Anterior cingulate cortex (tissue), 58 donors: ENCODE measurements around the gene CHST5.

Source experiments
- DNase-seq, 58 donors: peaks; one replicate each; lab custom pipeline; 2025; lab: John Stamatoyannopoulos, UW

Gene CHST5

GRCh38 chr16:75516189-75516966, 19.5 kb downstream of the CHST5 start:
- peak in 17 of 58 donors; percentile 17 to 65 (median 44) for DNase-seq

DNA sequence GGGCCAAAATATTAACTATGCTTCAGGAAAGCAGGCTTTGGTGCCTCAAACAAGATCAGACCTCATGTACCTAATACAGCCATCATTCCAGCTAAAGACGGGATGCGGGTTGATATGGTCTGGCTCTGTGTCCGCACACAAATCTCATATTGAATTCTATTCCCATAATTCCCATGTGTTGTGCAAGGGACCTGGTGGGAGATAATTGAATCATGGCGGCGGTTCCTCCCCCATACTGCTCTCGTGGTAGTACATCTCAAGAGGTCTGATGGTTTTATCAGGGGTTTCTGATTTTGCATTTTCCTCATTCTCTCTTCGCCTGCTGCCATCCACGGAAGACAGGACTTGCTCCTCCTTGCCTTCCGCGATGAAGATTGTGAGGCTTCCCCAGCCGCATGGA, 21.6 kb downstream of the CHST5 start:
- no peak for DNase-seq

GRCh38 chr16:75506574-75506973, 29.3 kb downstream of the CHST5 start:
- DNase-seq: peak in 2 of 58 donors; percentile 6 to 14

DNA sequence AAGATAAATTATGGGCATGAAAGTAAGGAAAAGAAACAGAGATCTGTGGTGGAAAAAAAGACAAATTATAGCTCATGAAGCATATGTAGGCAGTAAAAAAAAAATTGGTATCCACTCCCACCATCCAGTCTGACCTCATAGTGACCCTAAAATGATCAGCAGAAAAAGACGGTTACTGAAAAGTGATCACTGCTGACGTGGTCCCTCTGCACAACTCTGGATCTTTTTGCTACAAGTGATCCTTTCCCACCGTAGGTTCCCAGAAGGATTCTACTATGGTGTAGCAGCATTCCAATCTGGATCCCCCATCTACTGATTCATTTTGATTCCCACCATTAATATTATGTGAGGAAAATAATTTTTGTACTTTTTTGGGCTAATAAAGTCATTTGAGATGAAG, 29.8 kb downstream of the CHST5 start:
- no peak for DNase-seq

DNA sequence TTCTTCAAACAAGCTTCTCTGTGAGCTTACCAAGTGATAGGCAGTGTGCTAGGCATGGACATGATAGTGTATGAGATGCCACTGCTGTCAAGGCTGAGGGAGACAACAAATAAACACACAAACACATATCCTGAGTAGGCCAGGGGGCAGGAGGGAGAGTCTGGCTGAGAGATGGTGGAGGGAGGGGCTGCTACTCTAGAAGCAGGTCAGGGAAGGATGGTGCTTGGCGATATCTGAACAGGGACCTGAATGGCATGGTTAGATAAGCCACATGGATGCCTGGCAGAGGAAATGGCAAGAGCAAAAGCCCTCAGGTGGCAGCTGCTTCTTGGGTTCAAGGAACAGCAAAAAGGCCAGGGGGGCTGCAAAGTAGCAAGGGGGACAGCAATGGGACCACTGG, 32.1 kb downstream of the CHST5 start:
- no peak for DNase-seq

DNA sequence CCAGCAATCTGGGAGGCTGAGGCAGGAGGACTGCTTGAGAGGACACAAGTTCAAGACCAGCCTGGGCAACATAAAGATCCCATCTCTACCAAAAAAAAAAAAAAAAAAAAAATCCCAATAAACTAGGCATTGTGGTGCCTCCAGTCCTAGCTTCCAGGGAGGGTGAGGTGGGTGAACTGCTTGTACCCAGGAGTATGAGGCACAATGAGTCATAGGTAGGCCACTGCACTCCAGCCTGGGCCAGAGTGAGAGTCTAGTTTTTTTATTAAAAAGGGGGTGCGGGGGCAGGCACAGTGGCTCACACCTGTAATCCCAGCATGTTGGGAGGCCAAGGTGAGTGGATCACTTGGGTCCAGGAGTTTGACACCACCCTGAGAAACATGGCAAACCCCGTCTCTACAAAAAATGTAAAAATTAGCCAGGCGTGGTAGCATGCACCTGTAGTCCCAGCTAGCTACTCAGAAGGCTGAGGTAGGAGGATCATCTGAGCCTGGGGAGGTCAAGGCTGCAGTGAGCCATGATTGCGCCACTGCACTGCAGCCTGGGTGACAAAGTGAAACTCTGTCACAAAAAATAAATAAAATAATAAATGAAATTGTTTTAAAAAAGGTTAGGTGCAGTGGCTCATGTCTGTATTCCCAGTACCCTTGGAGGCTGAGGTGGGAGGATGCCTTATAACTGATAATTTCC, 32.8 kb downstream of the CHST5 start:
- DNase-seq: no peak

GRCh38 chr16:75501820-75502219, 34.1 kb downstream of the CHST5 start:
- DNase-seq: peak in 28 of 58 donors; percentile 2 to 54 (median 18)

DNA sequence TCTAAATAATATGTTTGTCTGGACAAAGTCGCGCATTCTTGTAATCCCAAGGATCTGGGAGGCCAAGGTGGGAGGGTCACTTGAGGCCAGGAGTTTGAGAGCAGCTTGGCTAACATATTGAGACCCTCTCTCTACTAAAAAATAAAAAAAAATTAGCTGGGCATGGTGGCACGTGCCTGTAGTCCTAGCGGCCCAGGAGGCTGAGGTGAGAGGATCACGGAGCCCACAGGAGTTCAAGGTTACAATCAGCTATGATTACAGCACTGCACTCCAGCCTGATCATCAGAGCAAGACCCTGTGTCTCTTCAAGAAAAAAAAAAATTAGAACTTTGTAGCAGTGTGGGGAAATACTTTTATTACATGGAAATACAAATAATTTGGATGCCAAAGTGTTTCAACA, 34.5 kb downstream of the CHST5 start:
- no peak for DNase-seq

- peak in 52 of 58 donors; percentile 6 to 97 (median 57) for DNase-seq
These were observed 37.1 kb downstream of the CHST5 start for GRCh38 chr16:75498605-75499322.

- DNase-seq: peak in 2 of 58 donors; percentile 16 to 19
These were observed 38.4 kb downstream of the CHST5 start for GRCh38 chr16:75497558-75497957.

DNA sequence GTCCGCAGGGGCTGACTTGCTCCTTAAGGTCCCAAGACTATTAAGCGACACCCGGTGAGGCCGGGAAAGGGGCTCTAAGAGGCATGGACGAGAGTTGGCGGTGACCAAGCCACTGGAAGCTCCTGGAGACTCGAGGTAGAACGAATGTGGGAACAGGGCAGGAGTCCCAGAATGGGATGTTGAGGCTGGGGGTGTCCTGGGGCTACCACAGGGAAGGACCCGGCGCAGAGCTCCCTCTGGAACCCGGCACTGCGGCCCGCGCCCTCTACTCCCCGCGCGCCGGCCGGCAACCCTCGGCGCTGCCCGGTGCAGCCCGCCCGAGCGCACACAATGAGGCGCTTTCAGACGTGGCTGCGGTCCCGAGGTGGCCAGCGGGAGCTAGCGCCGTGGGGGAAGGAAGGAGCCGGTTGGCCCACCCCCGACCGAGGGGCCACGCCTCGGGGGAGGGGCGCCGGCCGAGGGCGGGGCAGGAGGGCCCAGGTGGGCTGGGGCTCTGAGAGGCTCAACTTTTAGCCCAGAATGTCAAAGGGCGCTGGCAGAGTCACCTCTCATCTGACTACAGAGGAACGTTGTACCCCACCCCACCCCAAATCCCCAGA, 40.7 kb downstream of the CHST5 start, which contains the start of gene CHST6:
Gene CHST6 (minus strand): TSS at position 366 of the 599 bp plus-strand sequence. CDS start 15,613 bp downstream, outside the sequence.
- peak in 55 of 58 donors; percentile 5 to 81 (median 55) for DNase-seq

GRCh38 chr16:75494661-75495075, 41.2 kb downstream of the CHST5 start:
- DNase-seq: peak in 14 of 58 donors; percentile 17 to 52 (median 39)

DNA sequence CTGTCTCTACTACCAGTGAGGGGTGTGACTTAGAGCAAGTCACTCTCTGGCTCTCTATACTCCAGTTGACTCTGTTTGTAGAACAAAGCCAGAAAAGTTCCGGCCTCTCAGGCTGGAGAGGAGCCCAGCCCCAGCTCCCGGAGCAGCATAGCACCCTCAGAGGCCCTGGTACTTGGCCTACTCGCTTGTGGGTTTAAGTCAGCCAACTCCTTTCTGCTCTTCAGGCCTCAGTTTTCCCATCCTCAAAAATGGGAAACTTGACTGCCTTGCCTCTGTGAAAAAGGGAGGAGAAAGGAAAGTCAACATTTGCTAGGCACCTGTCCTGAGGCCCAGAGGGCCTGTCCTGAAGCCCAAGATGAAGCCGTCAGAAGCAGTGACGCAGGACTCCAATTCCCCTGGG, 41.7 kb downstream of the CHST5 start:
- peak in 7 of 58 donors; percentile 6 to 41 (median 31) for DNase-seq

- DNase-seq: peak in 51 of 58 donors; percentile 9 to 83 (median 58)
These were observed 44.0 kb downstream of the CHST5 start for GRCh38 chr16:75491876-75492275.

GRCh38 chr16:75488322-75488721, 47.6 kb downstream of the CHST5 start:
- DNase-seq: no peak

- no peak for DNase-seq
These were observed 49.1 kb downstream of the CHST5 start for GRCh38 chr16:75486676-75487313.

GRCh38 chr16:75486014-75486675, 49.8 kb downstream of the CHST5 start:
- no peak for DNase-seq

GRCh38 chr16:75485230-75486013, 50.5 kb downstream of the CHST5 start:
- DNase-seq: no peak

- no peak for DNase-seq
These were observed 52.7 kb downstream of the CHST5 start for GRCh38 chr16:75483222-75483621.
